Measurements from ENCODE around the gene CREG1. TPM values are rescaled to one million over a fixed set of nuclear protein-coding genes. Genes with fewer than 3 reads are reported as not detected.

CREG1 gene
- total RNA-seq, 2 donors from 2014 or later = 7.3 to 12.6 TPM

- H3K27ac Mint-ChIP-seq = no peak overlapping the region
- no peaks in the 10 kb centered on the region for H3K36me3 Mint-ChIP-seq (ENCODE audit: low read depth)
- no peaks in the 10 kb centered on the region for H3K9me3 ChIP-seq (ENCODE audit: control insufficient read depth, low read length, poor library complexity, severe bottlenecking)
- H3K4me1 Mint-ChIP-seq = no peaks in the 10 kb centered on the region
- DNase-seq (peak; percentile 32 to 51 (median 51)), ATAC-seq (peak; percentile 82)
- no peaks in the 10 kb centered on the region for H3K27me3 Mint-ChIP-seq
- no peak overlapping the region for H3K4me3 Mint-ChIP-seq
Observed at GRCh38 chr1:167533851-167534300, 19.7 kb downstream of the CREG1 start.

DNA sequence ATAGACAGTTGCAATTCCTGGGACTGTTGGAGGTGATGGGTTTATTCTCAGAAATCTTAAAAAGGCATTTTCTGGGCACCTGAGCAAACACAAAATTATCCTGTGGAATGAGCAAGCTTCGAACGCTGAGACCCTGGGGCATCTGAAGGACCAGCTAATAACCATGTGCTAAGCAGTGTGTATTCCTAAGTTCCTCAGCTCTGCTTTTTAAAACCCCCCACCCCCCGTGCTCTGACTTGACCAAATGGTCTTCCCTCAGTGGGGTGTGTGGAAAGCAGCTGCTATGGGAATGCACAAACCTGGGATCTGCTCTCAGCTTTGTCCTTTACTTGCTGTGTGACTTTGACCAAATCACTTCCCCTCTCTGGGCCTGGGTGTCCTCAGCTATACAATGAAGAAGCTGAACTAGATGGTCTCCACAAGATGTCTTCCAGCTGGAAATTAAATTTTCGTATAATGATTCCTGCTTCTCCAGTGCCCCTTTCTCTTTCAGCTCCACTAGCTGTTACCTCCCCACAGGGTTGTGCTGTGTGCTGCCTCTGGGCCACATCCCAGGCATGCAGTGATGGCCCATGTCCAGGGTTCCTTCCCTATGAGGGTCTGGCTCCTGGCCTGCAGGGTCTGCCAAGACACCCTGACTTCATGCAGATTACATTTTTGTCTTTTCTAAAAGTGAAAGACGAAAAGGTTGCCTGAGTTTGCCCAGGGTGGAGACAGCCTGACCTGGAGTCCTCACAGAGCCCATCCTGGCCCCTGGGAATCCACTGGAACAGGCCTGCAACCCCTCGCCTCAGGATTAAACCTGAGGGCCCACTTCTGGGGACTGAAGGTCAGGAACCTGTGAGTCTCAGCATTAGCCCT, 20.4 kb downstream of the CREG1 start:
- ATAC-seq (no peak), DNase-seq (no peak)
- H3K27ac Mint-ChIP-seq = no peak overlapping the region
- no peaks in the 10 kb centered on the region for H3K9me3 ChIP-seq (ENCODE audit: control insufficient read depth, low read length, poor library complexity, severe bottlenecking)
- H3K4me3 Mint-ChIP-seq = no peak overlapping the region
- H3K27me3 Mint-ChIP-seq = no peaks in the 10 kb centered on the region
- H3K4me1 Mint-ChIP-seq = no peaks in the 10 kb centered on the region
- H3K36me3 Mint-ChIP-seq (ENCODE audit: low read depth) = no peaks in the 10 kb centered on the region

- no peaks in the 10 kb centered on the region for H3K36me3 Mint-ChIP-seq (ENCODE audit: low read depth)
- no peaks in the 10 kb centered on the region for H3K27me3 Mint-ChIP-seq
- DNase-seq = no peak
- no peak overlapping the region for H3K27ac Mint-ChIP-seq
- H3K9me3 ChIP-seq (ENCODE audit: control insufficient read depth, low read length, poor library complexity, severe bottlenecking) = no peaks in the 10 kb centered on the region
- H3K4me1 Mint-ChIP-seq = no peaks in the 10 kb centered on the region
- no peak for ATAC-seq
- H3K4me3 Mint-ChIP-seq = no peak overlapping the region
Observed at GRCh38 chr1:167532375-167532774, 21.2 kb downstream of the CREG1 start.

DNA sequence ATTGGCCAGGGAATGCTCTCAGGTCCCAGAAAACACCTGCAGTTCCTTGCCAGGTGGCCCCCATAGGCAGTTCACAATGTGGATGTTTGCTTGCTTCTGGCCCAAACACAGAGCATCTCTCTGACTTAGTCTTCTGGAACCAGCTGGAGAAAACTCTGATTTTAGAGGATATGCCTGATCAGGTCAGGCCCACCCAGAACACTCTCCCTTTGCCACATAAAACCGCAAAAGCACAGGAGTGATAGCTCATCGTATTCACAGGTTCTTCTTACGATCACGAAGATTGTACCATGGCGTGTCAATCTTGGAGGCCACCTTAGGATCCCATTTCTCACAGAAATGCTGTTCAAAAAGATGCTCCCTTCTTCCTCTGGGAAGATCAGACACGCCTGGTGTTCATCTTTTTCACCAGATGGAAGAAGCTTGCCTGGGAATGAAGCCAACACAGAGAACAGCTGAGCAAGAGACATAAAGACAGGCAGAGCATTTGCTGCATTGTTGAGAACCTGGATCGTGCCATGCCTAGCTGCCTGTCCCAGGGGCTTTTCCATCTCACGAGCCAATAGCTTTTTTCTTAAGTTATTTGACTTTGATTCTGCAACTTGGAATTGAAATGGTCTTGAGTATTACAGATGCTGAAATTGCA, 23.6 kb downstream of the CREG1 start:
- Mint-ChIP-seq H3K36me3 (ENCODE audit: low read depth) (no peaks in the 10 kb centered on the region), H3K4me1 (peaks cover 10% of the 10 kb centered on the region), H3K27ac (no peak overlapping the region), H3K4me3 (no peak overlapping the region), H3K27me3 (peaks cover 6% of the 10 kb centered on the region)
- ATAC-seq = no peak
- no peak for DNase-seq
- H3K9me3 ChIP-seq (ENCODE audit: control insufficient read depth, low read length, poor library complexity, severe bottlenecking) = no peaks in the 10 kb centered on the region

DNA sequence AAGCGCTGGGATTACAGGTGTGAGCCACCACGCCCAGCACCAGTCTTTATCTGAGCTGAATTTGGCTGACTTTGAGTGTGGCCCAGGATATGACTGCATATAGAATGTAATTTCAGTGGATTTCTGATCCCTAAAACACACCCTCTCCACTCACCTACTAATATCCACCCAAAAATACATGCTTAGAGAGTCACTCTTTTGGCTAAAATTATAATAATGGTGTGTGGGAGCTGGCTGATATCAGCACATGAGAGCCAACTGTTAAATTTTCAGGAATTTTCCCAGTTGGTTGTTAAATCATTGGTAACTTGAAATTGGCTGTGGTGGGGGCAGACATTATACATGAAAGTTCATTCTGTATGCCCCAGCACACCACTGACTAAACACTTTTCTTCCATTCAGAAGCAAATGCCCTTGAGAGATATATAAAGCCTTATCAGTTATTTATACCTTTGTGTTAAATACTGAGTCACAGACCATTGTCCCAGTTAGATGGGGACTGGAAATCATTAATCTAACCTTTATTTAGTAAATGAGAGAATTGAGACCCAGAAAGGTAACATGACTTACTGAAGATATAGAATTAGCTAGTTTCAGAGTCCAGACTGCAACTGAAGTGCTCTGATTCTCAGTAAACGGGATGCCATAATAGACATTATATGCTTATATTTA, 25.4 kb downstream of the CREG1 start:
- no peak for DNase-seq
- Mint-ChIP-seq H3K27me3 (peaks cover 6% of the 10 kb centered on the region), H3K27ac (no peak overlapping the region), H3K36me3 (ENCODE audit: low read depth) (no peaks in the 10 kb centered on the region), H3K4me3 (no peak overlapping the region), H3K4me1 (peaks cover 10% of the 10 kb centered on the region)
- no peak for ATAC-seq
- H3K9me3 ChIP-seq (ENCODE audit: control insufficient read depth, low read length, poor library complexity, severe bottlenecking) = no peaks in the 10 kb centered on the region

DNA sequence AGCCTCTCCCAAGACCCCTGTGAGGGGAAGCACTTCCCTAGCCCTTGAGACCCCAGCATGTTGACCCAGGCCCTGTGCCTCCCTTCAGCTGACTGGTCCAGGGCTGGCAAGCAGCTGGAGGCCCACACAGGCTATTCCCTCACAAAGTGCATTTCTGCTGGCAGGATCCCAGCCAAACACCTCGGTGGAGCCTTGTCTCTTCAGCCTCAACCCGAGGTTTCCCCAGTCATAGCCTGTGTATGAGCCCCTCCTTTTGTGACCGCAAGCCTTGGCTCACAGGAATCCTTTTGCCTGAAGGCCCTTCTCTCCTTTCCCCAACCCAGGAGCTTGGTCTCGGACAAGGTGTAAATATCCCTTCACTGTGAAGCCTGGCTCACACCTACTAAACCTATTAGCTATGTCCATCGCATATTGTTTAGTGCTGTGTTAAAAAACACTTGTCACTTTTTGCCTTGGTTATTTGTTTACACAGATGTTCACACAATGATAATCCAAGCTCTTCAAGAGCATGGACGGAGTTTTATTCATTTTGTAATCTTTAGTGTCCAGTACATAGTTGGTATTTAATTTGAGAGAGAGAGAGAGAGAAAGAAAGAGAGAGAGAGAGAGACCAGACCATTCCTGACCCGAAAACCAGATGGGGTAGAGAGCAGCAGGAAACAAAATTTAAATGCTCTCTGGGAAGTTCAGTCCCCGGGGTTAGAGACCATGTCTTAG, 26.7 kb downstream of the CREG1 start:
- H3K36me3 Mint-ChIP-seq (ENCODE audit: low read depth) = no peaks in the 10 kb centered on the region
- H3K27ac Mint-ChIP-seq = no peak overlapping the region
- DNase-seq = no peak

GRCh38 chr1:167524651-167525050, 28.9 kb downstream of the CREG1 start:
- H3K36me3 Mint-ChIP-seq (ENCODE audit: low read depth) = no peaks in the 10 kb centered on the region
- H3K27me3 Mint-ChIP-seq = peaks cover 6% of the 10 kb centered on the region
- no peak overlapping the region for H3K4me3 Mint-ChIP-seq
- no peak for ATAC-seq
- H3K9me3 ChIP-seq (ENCODE audit: control insufficient read depth, low read length, poor library complexity, severe bottlenecking) = no peaks in the 10 kb centered on the region
- H3K4me1 Mint-ChIP-seq = peaks cover 12% of the 10 kb centered on the region
- no peak overlapping the region for H3K27ac Mint-ChIP-seq
- DNase-seq = no peak

More for the DNA sequence above, 26.7 kb downstream of the CREG1 start:
- peaks cover 6% of the 10 kb centered on the region for H3K27me3 Mint-ChIP-seq
- H3K4me1 Mint-ChIP-seq = peaks cover 10% of the 10 kb centered on the region
- ATAC-seq = no peak
- no peak overlapping the region for H3K4me3 Mint-ChIP-seq
- H3K9me3 ChIP-seq (ENCODE audit: control insufficient read depth, low read length, poor library complexity, severe bottlenecking) = no peaks in the 10 kb centered on the region

- Mint-ChIP-seq H3K27ac (no peak overlapping the region), H3K4me1 (peaks cover 17% of the 10 kb centered on the region), H3K36me3 (ENCODE audit: low read depth) (peaks cover 8% of the 10 kb centered on the region), H3K4me3 (no peak overlapping the region), H3K27me3 (peaks cover 6% of the 10 kb centered on the region)
- no peak for DNase-seq
- H3K9me3 ChIP-seq (ENCODE audit: control insufficient read depth, low read length, poor library complexity, severe bottlenecking) = no peaks in the 10 kb centered on the region
- ATAC-seq = no peak
Observed at GRCh38 chr1:167522246-167522645, 31.3 kb downstream of the CREG1 start.

GRCh38 chr1:167520711-167521206, 32.8 kb downstream of the CREG1 start:
- DNase-seq (no peak), ATAC-seq (no peak)
- no peak overlapping the region for H3K4me3 Mint-ChIP-seq
- H3K9me3 ChIP-seq (ENCODE audit: control insufficient read depth, low read length, poor library complexity, severe bottlenecking) = no peaks in the 10 kb centered on the region
- peaks cover 23% of the 10 kb centered on the region for H3K4me1 Mint-ChIP-seq
- H3K27me3 Mint-ChIP-seq = no peaks in the 10 kb centered on the region
- H3K27ac Mint-ChIP-seq = no peak overlapping the region
- H3K36me3 Mint-ChIP-seq (ENCODE audit: low read depth) = peaks cover 9% of the 10 kb centered on the region

DNA sequence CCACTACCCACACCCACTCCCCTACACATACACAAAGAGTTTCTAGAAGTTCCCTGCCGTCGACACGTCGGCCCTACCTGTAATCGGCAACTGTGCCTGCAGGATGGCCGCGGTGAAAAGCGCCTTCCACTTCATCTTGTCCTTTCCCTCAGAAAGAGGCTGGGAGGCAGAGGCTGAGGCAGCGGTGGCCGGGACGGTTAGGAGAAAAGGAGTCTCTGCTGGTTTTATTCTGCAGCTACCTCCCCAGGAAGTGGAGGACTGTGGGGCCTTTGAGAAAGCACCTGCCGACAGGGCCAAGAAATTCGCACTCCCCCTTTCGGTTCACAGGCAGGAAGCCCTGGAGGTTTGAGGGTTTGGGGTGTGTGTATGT, 35.2 kb downstream of the CREG1 start, which contains the start of gene CD247:
Gene CD247 (minus strand): TSS at position 199 of the 370 bp plus-strand sequence. CDS start 64 bp downstream, at position 135.
- H3K4me1 Mint-ChIP-seq = peaks cover 25% of the 10 kb centered on the region
- no peaks in the 10 kb centered on the region for H3K9me3 ChIP-seq (ENCODE audit: control insufficient read depth, low read length, poor library complexity, severe bottlenecking)
- H3K27me3 Mint-ChIP-seq = no peaks in the 10 kb centered on the region
- H3K27ac Mint-ChIP-seq = peak within 1 kb of the TSS; percentile 99
- H3K36me3 Mint-ChIP-seq (ENCODE audit: low read depth) = peaks cover 9% of the 10 kb centered on the region
- peak; percentile 82 for ATAC-seq
- DNase-seq = peak; percentile 49 to 67 (median 65)
- peak within 1 kb of the TSS; percentile 97 for H3K4me3 Mint-ChIP-seq

DNA sequence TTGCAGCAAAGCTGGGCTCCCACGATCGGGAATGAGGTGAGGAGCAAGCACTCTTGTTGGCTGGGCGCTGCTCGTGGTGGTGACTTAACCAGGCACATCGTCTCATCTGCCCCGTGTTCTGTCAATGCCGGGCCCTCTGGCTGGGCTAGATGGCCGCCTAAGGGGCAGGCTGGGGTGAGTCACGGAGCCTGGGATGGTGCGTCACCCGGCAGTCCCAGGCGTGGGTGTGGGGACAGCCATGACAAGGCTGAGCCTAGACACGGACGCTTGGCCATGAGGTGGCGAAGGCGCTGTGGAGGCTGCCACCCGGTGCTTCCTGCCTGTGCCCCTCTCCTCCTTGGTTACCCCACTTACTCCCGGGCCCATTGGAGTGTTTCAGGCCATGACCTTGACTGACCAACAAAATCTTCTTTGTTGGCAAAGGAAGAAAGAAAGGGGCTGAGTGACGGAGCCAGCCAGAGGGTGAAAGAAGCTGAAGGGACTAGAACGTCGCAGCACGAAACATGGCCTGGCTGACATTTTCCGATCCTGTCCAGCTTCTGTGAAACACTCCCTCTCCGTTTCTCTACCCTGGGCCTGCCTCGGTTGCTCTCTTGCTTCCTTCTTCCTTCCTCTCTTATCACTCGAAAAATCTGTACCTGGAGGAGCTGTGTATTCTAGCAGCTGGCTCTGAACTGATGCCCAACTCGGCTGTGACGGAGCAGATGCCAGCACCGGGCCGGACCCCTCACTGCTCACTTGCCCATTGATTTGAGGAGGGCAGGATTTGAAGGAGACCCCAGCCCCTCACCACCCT, 35.8 kb downstream of the CREG1 start:
- DNase-seq (peak; percentile 59 to 71 (median 63)), ATAC-seq (peak; percentile 81)
- Mint-ChIP-seq H3K4me1 (peaks cover 27% of the 10 kb centered on the region), H3K4me3 (peak overlapping the region; percentile 97), H3K27ac (peak overlapping the region; percentile 99), H3K36me3 (ENCODE audit: low read depth) (peaks cover 9% of the 10 kb centered on the region), H3K27me3 (no peaks in the 10 kb centered on the region)
- no peaks in the 10 kb centered on the region for H3K9me3 ChIP-seq (ENCODE audit: control insufficient read depth, low read length, poor library complexity, severe bottlenecking)

Measured in T-helper 17 cell (primary cell).